HL-60 (cell line): ENCODE data around the gene ITPR3.

Source experiments
- CTCF ChIP-seq: IDR thresholded peaks from one replicate; pipeline ENCODE4 v1.5.1; 2011; ENCODE audit warnings: low read length, control low read depth, inconsistent platforms; ENCODE audit not compliant: insufficient read depth
- POLR2AphosphoS5 ChIP-seq: IDR thresholded peaks from 2 replicates; pipeline ENCODE4 v1.6.1; 2012; ENCODE audit warnings: low read depth

- TF ChIP-seq CTCF, result no peak
- TF ChIP-seq POLR2AphosphoS5, result no peak
Observed at GRCh38 chr6:33675968-33676367, 54.8 kb downstream of the ITPR3 start.
